ENCODE measurements around the gene HOXB1.
"Not testable (repeated sequence)": the region's sequence is repeated elsewhere in the genome, so short reads cannot be mapped to it uniquely, and the experiment has no call there.

Gene HOXB1

DNA sequence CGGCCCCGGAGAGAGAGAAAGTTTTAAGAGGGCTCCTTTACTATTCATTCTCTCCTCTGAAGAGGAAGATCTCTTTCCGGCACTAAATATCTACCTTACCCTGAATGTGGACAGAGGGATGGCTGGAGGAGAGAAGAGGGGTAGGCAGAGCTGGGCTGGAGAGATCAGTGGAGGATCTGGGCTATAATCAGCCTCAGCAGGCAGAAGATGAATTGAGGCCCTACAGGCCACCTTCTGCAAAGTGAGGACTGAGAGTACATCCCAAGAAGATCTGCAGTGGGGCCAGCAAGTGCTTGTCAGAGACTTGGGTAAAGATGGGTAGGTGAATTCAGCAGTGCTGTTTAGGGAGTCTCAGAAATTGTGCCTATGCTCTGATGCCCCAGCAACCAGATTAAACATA is 6.5 kb upstream of the HOXB1 start:
- H3K4me3 ChIP-seq (ENCODE audit: control insufficient read depth, low read depth, low read length) = no peak overlapping the region
- no peak for TF ChIP-seq CTCF (conservative IDR thresholded peaks at IDR 0.05; ENCODE audit: control insufficient read depth, insufficient read depth, low read depth, low read length)
- no peak for DNase-seq (ENCODE audit: low read depth)

- H3K4me3 ChIP-seq (ENCODE audit: control insufficient read depth, low read depth, low read length); DNase-seq (ENCODE audit: low read depth): not testable (repeated sequence)
Measured at GRCh38 chr17:48535793-48536559, 5.2 kb upstream of the HOXB1 start.

DNA sequence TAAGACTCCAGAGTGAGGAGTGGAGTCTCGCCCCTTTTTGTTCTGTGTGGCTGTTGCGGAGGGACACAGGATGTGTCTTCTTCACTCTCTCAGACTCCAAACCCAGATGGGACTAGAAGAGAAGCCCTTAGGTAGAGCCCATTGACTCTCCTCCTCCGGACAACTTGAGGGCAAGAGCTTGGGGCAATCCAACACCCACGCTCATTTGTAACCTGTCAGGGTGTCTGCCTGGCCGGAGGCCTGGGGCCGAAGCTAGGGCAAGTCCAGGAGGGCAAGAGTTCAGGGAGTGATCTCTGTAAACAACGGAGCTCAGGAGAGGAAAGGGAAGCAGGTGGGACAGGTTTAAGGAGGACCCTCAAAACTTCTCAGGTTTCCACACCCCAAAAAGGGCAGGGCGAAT is 1.4 kb upstream of the HOXB1 start:
- H3K4me3 ChIP-seq (ENCODE audit: control insufficient read depth, low read depth, low read length) = no peak overlapping the region
- DNase-seq (ENCODE audit: low read depth) = no peak
- TF ChIP-seq CTCF (conservative IDR thresholded peaks at IDR 0.05; ENCODE audit: control insufficient read depth, insufficient read depth, low read depth, low read length) = no peak

- TF ChIP-seq CTCF (conservative IDR thresholded peaks at IDR 0.05; ENCODE audit: control insufficient read depth, insufficient read depth, low read depth, low read length) = no peak
- no peak overlapping the region for H3K4me3 ChIP-seq (ENCODE audit: control insufficient read depth, low read depth, low read length)
- DNase-seq (ENCODE audit: low read depth) = no peak
Measured at GRCh38 chr17:48530208-48530886, 464 bp downstream of the HOXB1 start.

DNA sequence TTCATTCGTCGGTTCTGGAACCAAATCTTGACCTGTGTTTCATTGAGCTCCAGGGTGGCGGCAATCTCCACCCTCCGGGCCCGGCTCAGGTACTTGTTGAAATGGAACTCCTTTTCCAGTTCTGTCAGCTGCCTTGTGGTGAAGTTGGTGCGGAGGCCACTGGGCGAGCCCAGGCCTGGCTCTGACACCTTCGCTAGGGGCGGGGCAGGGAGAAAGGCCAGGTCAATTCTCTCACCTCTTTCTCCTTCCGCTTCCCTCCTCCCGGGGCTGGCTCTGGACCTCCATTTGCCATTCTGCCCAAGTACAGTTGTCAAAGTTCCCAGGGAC is 1.2 kb downstream of the HOXB1 start:
- H3K4me3 ChIP-seq (ENCODE audit: control insufficient read depth, low read depth, low read length) = no peak overlapping the region
- TF ChIP-seq CTCF (conservative IDR thresholded peaks at IDR 0.05; ENCODE audit: control insufficient read depth, insufficient read depth, low read depth, low read length) = no peak
- DNase-seq (ENCODE audit: low read depth) = no peak

- no peak for TF ChIP-seq CTCF (conservative IDR thresholded peaks at IDR 0.05; ENCODE audit: control insufficient read depth, insufficient read depth, low read depth, low read length)
- DNase-seq (ENCODE audit: low read depth) = no peak
- H3K4me3 ChIP-seq (ENCODE audit: control insufficient read depth, low read depth, low read length) = no peak overlapping the region
Measured at GRCh38 chr17:48528936-48529682, 1.7 kb downstream of the HOXB1 start.

Data from fibroblast of mammary gland (primary cell).